ENCODE data around the gene SCLY. TPM values are rescaled to one million over a fixed set of nuclear protein-coding genes. Genes with fewer than 3 reads are reported as not detected.

The SCLY gene
- total and polyA plus RNA-seq, 2 of the 13 experiments (the other 11 are each of a cell fraction or from before 2014, with no cell fraction given), result 27.9 to 38.6 TPM

- intact Hi-C loops (cut with micrococcal nuclease; ENCODE audit: unreplicated experiment) (no loop called here), in situ Hi-C loops (cut with HindIII; ENCODE audit: extremely low pct_ligation_motif_present, low pct_unique_long_range_greater_than_20kb) (no loop called here)
- H3K27me3 ChIP-seq (ENCODE audit: control insufficient read depth in 1 of 2, insufficient read depth in 2 of 2, low read length in 2 of 2), result no peaks in the 10 kb centered on the region
- FAIRE-seq, result no peak
- H3K27ac ChIP-seq (ENCODE audit: extremely low read length, insufficient read depth, low read length), result no peak overlapping the region
- H3K4me1 ChIP-seq (ENCODE audit: insufficient read depth, low read length), result peaks cover 3% of the 10 kb centered on the region
- no TSS peak for BruUV-seq (replicated peaks)
- H3K9me3 ChIP-seq (ENCODE audit: low read length), result no peaks in the 10 kb centered on the region; the same call in 1 of the 2 replicates
- POLR2A ChIA-PET, result no interaction called here
- H2AFZ ChIP-seq (ENCODE audit: low read length), result no peak overlapping the region
- H3K9ac ChIP-seq (ENCODE audit: insufficient read depth, low read depth, low read length), result no peak overlapping the region
- ATAC-seq, result no peak
- no peak overlapping the region for H3K4me2 ChIP-seq (ENCODE audit: low read depth, low read length)
- no peak for DNase-seq (ENCODE audit: low spot score)
- CTCF ChIA-PET (ENCODE audit: low intra/inter-chr PET ratio, low total read pairs), result no interaction called here
- H4K20me1 ChIP-seq (ENCODE audit: insufficient read depth, low read length), result no peaks in the 10 kb centered on the region
- no peak overlapping the region for H3K4me3 ChIP-seq (replicated peaks in 1 of 3; ENCODE audit: insufficient read depth in 1 of 3, low read depth in 2 of 3, low read length in 3 of 3)
- H3K79me2 ChIP-seq (ENCODE audit: insufficient read depth, low read length), result no peaks in the 10 kb centered on the region
- no peak for TF ChIP-seq AHR (CRISPR knock-in tag; IDR thresholded peaks at IDR 0.05)
- no peak for TF ChIP-seq ATF7-NPFF (CRISPR knock-in tag; IDR thresholded peaks at IDR 0.05; ENCODE audit: low read depth)
- TF ChIP-seq KLF16 (CRISPR knock-in tag; IDR thresholded peaks at IDR 0.05), result no peak
- no peak for TF ChIP-seq ZNF180 (CRISPR knock-in tag; IDR thresholded peaks at IDR 0.05; ENCODE audit: borderline replicate concordance, low read depth)
- TF ChIP-seq STAT5B (CRISPR knock-in tag; IDR thresholded peaks at IDR 0.05), result no peak
- TF ChIP-seq RNF2 (conservative IDR thresholded peaks at IDR 0.05; ENCODE audit: low read depth), result no peak
- TF ChIP-seq ZNF331 (CRISPR knock-in tag; IDR thresholded peaks at IDR 0.05), result no peak
- no peak for TF ChIP-seq ZNF235 (CRISPR knock-in tag; IDR thresholded peaks at IDR 0.05; ENCODE audit: borderline replicate concordance)
- TF ChIP-seq TFDP1 (CRISPR knock-in tag; IDR thresholded peaks at IDR 0.05; ENCODE audit: borderline replicate concordance), result no peak
- no peak for TF ChIP-seq ZNF136 (CRISPR knock-in tag; IDR thresholded peaks at IDR 0.05; ENCODE audit: low read depth)
- TF ChIP-seq ZNF609 (CRISPR knock-in tag; IDR thresholded peaks at IDR 0.05; ENCODE audit: borderline replicate concordance), result no peak
- TF ChIP-seq POGZ (CRISPR knock-in tag; IDR thresholded peaks at IDR 0.05), result no peak
- H3K36me3 ChIP-seq (replicated peaks in 1 of 2; ENCODE audit: control insufficient read depth in 1 of 2, insufficient read depth in 2 of 2, low read length in 2 of 2), result peaks cover 29 to 40% of the 10 kb centered on the region in 2 experiments
- WGBS (ENCODE audit: low lambda C conversion rate), result 96% methylated on average over 3 of the region's 3 CpGs
These were observed 25.1 kb downstream of the SCLY start for GRCh38 chr2:238085899-238086298.
